OCI-LY1 (cell line): Measurements from ENCODE around the gene FOXA1.

Experiments
- EZH2 ChIP-seq: fragments of 200-600 bp; sonication (generic), shearing (Covaris generic); IDR thresholded peaks from 2 replicates; pipeline ENCODE4 v1.8.0; 2017; ENCODE audit warnings: borderline replicate concordance, mixed run types, mild to moderate bottlenecking, antibody characterized with exemption, low read length, moderate library complexity, mixed read lengths
- TF ChIP-seq, protein P1 (sequence below): fragments of 200-600 bp; sonication (generic), shearing (Covaris generic); IDR thresholded peaks from 2 replicates; pipeline ENCODE4 v1.5.1; 2017; ENCODE audit warnings: mild to moderate bottlenecking, antibody characterized with exemption, low read length, moderate library complexity, mixed read lengths

DNA sequence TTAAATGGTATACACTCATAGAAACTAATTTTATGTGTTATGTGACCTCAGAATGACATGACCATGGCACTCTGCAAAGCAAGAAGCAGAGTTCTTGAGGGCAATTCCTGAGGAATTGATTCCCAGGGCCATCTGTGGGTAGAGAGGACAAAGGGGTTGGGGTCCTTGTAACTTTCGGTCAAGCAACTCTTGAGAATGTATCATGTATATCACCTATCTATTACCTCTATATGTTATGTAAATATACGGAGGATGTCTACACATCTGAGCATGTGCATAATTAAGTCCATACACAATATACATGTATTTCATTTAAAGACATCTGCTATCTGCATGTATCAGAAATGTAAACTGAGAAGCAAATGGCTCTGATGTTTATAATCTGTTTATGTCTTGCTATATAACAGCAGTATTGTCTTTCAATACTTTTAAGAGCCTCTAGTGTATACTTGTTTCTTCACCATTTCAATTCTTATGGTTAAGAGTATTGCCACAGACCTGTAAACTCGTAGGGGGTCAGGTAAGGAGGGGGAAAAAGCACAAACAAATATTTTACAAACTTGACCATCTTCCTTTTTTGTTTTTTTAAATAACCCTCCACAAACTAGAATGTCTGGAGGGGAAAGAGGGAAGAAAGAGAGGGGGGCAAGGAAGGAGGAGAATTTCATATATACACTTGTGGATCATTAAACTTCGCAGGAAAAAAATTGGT, 4.5 kb downstream of the FOXA1 start:
- TF ChIP-seq, protein P1, sequence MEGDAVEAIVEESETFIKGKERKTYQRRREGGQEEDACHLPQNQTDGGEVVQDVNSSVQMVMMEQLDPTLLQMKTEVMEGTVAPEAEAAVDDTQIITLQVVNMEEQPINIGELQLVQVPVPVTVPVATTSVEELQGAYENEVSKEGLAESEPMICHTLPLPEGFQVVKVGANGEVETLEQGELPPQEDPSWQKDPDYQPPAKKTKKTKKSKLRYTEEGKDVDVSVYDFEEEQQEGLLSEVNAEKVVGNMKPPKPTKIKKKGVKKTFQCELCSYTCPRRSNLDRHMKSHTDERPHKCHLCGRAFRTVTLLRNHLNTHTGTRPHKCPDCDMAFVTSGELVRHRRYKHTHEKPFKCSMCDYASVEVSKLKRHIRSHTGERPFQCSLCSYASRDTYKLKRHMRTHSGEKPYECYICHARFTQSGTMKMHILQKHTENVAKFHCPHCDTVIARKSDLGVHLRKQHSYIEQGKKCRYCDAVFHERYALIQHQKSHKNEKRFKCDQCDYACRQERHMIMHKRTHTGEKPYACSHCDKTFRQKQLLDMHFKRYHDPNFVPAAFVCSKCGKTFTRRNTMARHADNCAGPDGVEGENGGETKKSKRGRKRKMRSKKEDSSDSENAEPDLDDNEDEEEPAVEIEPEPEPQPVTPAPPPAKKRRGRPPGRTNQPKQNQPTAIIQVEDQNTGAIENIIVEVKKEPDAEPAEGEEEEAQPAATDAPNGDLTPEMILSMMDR: no peak
- no peak for TF ChIP-seq EZH2
